Fibroblast of upper back skin (primary cell): ENCODE data around the gene ANO10.
A peak's percentile ranks its signal among the peaks of the same experiment; 100 is the strongest.
"Not testable (repeated sequence)": the region's sequence is repeated elsewhere in the genome, so short reads cannot be mapped to it uniquely, and the experiment has no call there.

Experiments
- DNase-seq: peaks from one replicate; pipeline ENCODE4 v3.0.0-alpha.2; 2013

The ANO10 gene

GRCh38 chr3:43369404-43370292, 252.2 kb downstream of the ANO10 start:
- DNase-seq: no peak

GRCh38 chr3:43366885-43367284, 254.9 kb downstream of the ANO10 start:
- DNase-seq: no peak

- DNase-seq: no peak
Observed at GRCh38 chr3:43366481-43366880, 255.3 kb downstream of the ANO10 start.

GRCh38 chr3:43365601-43366305, 256.1 kb downstream of the ANO10 start:
- DNase-seq: no peak

- no peak for DNase-seq
Observed at GRCh38 chr3:43364926-43365325, 256.9 kb downstream of the ANO10 start.

GRCh38 chr3:43364494-43364893, 257.3 kb downstream of the ANO10 start:
- DNase-seq: no peak

- peak; percentile 23 for DNase-seq
Observed at GRCh38 chr3:43363621-43364266, 258.1 kb downstream of the ANO10 start.

GRCh38 chr3:43362961-43363360, 258.9 kb downstream of the ANO10 start:
- no peak for DNase-seq

GRCh38 chr3:43362183-43362582, 259.6 kb downstream of the ANO10 start:
- no peak for DNase-seq

GRCh38 chr3:43361077-43361476, 260.7 kb downstream of the ANO10 start:
- no peak for DNase-seq

- DNase-seq: not testable (repeated sequence)
Observed at GRCh38 chr3:43356033-43356432, 265.8 kb downstream of the ANO10 start.

- no peak for DNase-seq
Observed at GRCh38 chr3:43353923-43354670, 267.7 kb downstream of the ANO10 start.

GRCh38 chr3:43353393-43353792, 268.4 kb downstream of the ANO10 start:
- DNase-seq: no peak

- peak; percentile 39 for DNase-seq
Observed at GRCh38 chr3:43349716-43350115, 272.1 kb downstream of the ANO10 start.

GRCh38 chr3:43348852-43349574, 272.8 kb downstream of the ANO10 start:
- DNase-seq: no peak

GRCh38 chr3:43348350-43348749, 273.5 kb downstream of the ANO10 start:
- no peak for DNase-seq

- DNase-seq: no peak
Observed at GRCh38 chr3:43347774-43348173, 274.0 kb downstream of the ANO10 start.

GRCh38 chr3:43346978-43347749, 274.6 kb downstream of the ANO10 start:
- DNase-seq: no peak

- DNase-seq: peak; percentile 59
Observed at GRCh38 chr3:43345877-43346276, 275.9 kb downstream of the ANO10 start.

GRCh38 chr3:43345246-43345645, 276.6 kb downstream of the ANO10 start:
- no peak for DNase-seq

- DNase-seq: no peak
Observed at GRCh38 chr3:43344520-43344919, 277.3 kb downstream of the ANO10 start.
